NCI-H1092 (cell line): ENCODE measurements around the gene RAB3A.

Source experiments
- DNase-seq: peaks from one replicate; lab custom pipeline; 2025; lab: John Stamatoyannopoulos, UW

RAB3A gene

GRCh38 chr19:18203863-18204393 lies at the start of gene RAB3A:
Gene RAB3A, minus strand, starts transcription at chr19:18204042. Its CDS starts 1,302 bp downstream, at chr19:18202740.
- DNase-seq: peak; percentile 100

- DNase-seq: no peak
Measured at GRCh38 chr19:18253130-18253529, 49.3 kb upstream of the RAB3A start.

GRCh38 chr19:18252370-18252717 lies 48.5 kb upstream of the RAB3A start:
- DNase-seq: no peak

- peak; percentile 24 for DNase-seq
Measured at GRCh38 chr19:18251587-18252369, 47.9 kb upstream of the RAB3A start.

GRCh38 chr19:18249834-18250233 lies 46.0 kb upstream of the RAB3A start:
- DNase-seq: no peak

- DNase-seq: no peak
Measured at GRCh38 chr19:18245297-18245696, 41.5 kb upstream of the RAB3A start.

- DNase-seq: no peak
Measured at GRCh38 chr19:18239303-18239702, 35.5 kb upstream of the RAB3A start.

GRCh38 chr19:18234194-18234593 lies 30.4 kb upstream of the RAB3A start:
- DNase-seq: no peak

- peak; percentile 18 for DNase-seq
Measured at GRCh38 chr19:18233224-18233825, 29.5 kb upstream of the RAB3A start.

- peak; percentile 47 for DNase-seq
Measured at GRCh38 chr19:18232540-18233223, 28.8 kb upstream of the RAB3A start.

- DNase-seq: no peak
Measured at GRCh38 chr19:18231775-18232174, 27.9 kb upstream of the RAB3A start.

GRCh38 chr19:18230941-18231734 lies 27.3 kb upstream of the RAB3A start:
- no peak for DNase-seq

GRCh38 chr19:18229915-18230314 lies 26.1 kb upstream of the RAB3A start:
- DNase-seq: no peak

- DNase-seq: no peak
Measured at GRCh38 chr19:18229474-18229873, 25.6 kb upstream of the RAB3A start.

- DNase-seq: no peak
Measured at GRCh38 chr19:18227781-18228271, 24.0 kb upstream of the RAB3A start.

- DNase-seq: no peak
Measured at GRCh38 chr19:18226956-18227780, 23.3 kb upstream of the RAB3A start.

GRCh38 chr19:18225702-18226468 lies 22.0 kb upstream of the RAB3A start, which contains the start of gene PDE4C:
Gene PDE4C, minus strand, starts transcription at chr19:18226438. Its CDS starts 23 bp downstream, at chr19:18226415.
- no peak for DNase-seq

GRCh38 chr19:18225355-18225701 lies 21.5 kb upstream of the RAB3A start:
- DNase-seq: no peak

GRCh38 chr19:18224525-18225354 lies 20.9 kb upstream of the RAB3A start:
- peak; percentile 97 for DNase-seq
